ENCODE data around the gene PARP2.

The PARP2 gene

DNA sequence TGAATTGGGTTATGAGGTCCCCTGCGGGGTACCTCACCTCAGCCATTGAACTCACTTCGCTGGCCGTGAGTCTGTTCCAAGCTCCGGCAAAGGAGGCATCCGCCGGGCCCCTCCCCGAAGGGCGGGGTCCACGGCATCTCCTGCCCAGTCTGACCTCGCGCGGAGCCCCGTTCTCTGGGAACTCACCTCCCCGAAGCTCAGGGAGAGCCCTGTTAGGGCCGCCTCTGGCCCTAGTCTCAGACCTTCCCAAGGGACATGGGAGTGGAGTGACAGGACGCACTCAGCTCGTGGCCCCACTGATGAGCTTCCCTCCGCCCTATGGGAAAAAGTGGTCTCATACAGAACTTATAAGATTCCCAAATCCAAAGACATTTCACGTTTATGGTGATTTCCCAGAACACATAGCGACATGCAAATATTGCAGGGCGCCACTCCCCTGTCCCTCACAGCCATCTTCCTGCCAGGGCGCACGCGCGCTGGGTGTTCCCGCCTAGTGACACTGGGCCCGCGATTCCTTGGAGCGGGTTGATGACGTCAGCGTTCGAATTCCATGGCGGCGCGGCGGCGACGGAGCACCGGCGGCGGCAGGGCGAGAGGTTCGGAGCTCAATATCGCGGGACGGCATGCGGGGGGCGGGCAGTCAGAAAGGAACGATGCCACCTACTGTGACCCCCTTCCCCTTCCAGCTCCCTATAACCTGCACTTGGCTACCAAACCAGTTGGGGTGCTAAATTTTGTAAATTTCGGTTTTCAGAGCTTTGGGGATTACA, at the start of gene PARP2:
Gene PARP2, plus strand, starts transcription at position 544 of the 770 bp plus-strand sequence. Its CDS starts 7 bp downstream, at position 551.
- Histone ChIP-seq H3K4me1 (ENCODE audit: low read length) (no peaks in the 10 kb centered on the region), H3K4me3 (ENCODE audit: low read length) (peak within 1 kb of the TSS; percentile 85), H4K20me1 (ENCODE audit: insufficient read depth, low read length) (no peaks in the 10 kb centered on the region), H3K79me2 (ENCODE audit: low read length) (peaks cover 12% of the 10 kb centered on the region), H3K36me3 (replicated peaks; ENCODE audit: insufficient read depth, low read length) (no peaks in the 10 kb centered on the region), H3K4me2 (ENCODE audit: low read depth, low read length) (peak within 1 kb of the TSS; percentile 73), H2AFZ (ENCODE audit: low read length) (peak within 1 kb of the TSS; percentile 82), H3K9ac (ENCODE audit: low read length) (peak within 1 kb of the TSS; percentile 73), H3K9me3 (replicated peaks; ENCODE audit: insufficient read depth, low read length) (no peaks in the 10 kb centered on the region), H3K9me2 (replicated peaks; ENCODE audit: insufficient read depth, low read length) (no peaks in the 10 kb centered on the region), H3K27ac (ENCODE audit: low read length) (peak within 1 kb of the TSS; percentile 82; the same call in 1 of the 2 replicates), H3K27me3 (replicated peaks; ENCODE audit: insufficient read depth, low read length) (no peaks in the 10 kb centered on the region), H3F3A (ENCODE audit: insufficient read depth, low read length) (peaks cover 8% of the 10 kb centered on the region; the same call in 1 of the 2 replicates)
- peak; percentile 92 for DNase-seq
- TF ChIP-seq EZH2 (optimal IDR thresholded peaks at IDR 0.05; ENCODE audit: low read depth, low read length) (no peak), CTCF (IDR thresholded peaks at IDR 0.05; ENCODE audit: low read length) (no peak), EZH2phosphoT487 (IDR thresholded peaks at IDR 0.05; ENCODE audit: low read length) (no peak)

GRCh38 chr14:20294636-20295035, 48.8 kb upstream of the PARP2 start:
- H3K4me3 ChIP-seq (ENCODE audit: low read length), result no peak overlapping the region
- TF ChIP-seq EZH2phosphoT487 (IDR thresholded peaks at IDR 0.05; ENCODE audit: low read length) (no peak), CTCF (IDR thresholded peaks at IDR 0.05; ENCODE audit: low read length) (no peak), EZH2 (optimal IDR thresholded peaks at IDR 0.05; ENCODE audit: low read depth, low read length) (no peak)
- no peak overlapping the region for H3K27ac ChIP-seq (ENCODE audit: low read length)
- H3K9ac ChIP-seq (ENCODE audit: low read length), result no peak overlapping the region
- H3K4me1 ChIP-seq (ENCODE audit: low read length), result no peaks in the 10 kb centered on the region
- H3K36me3 ChIP-seq (replicated peaks; ENCODE audit: insufficient read depth, low read length), result no peaks in the 10 kb centered on the region
- H3K9me3 ChIP-seq (replicated peaks; ENCODE audit: insufficient read depth, low read length), result no peaks in the 10 kb centered on the region
- no peak overlapping the region for H3K4me2 ChIP-seq (ENCODE audit: low read depth, low read length)
- no peaks in the 10 kb centered on the region for H3K79me2 ChIP-seq (ENCODE audit: low read length)
- H3K27me3 ChIP-seq (replicated peaks; ENCODE audit: insufficient read depth, low read length), result no peaks in the 10 kb centered on the region
- H3F3A ChIP-seq (ENCODE audit: insufficient read depth, low read length), result no peaks in the 10 kb centered on the region
- H3K9me2 ChIP-seq (replicated peaks; ENCODE audit: insufficient read depth, low read length), result no peaks in the 10 kb centered on the region
- no peaks in the 10 kb centered on the region for H4K20me1 ChIP-seq (ENCODE audit: insufficient read depth, low read length)
- H2AFZ ChIP-seq (ENCODE audit: low read length), result no peak overlapping the region
- no peak for DNase-seq

DNA sequence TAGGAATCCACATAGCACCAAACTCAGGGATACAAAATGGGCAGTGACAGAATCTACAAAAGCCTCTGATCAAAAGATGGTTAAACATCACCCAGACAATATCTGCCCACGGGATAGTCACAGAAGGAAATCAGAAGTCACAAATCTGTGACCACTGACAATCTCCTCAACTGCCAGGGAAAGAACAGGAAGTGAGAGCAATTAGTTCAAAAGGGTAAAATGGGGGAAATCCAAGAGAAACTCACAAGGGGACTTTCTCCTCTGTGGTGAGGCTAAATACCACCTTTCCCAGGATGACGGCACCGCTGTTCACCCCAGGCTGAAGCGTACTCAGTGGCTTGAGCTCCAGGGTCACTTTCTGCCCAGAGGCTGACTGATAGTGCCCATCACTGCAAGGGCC, 48.4 kb upstream of the PARP2 start:
- Histone ChIP-seq H3K79me2 (ENCODE audit: low read length) (no peaks in the 10 kb centered on the region), H3K36me3 (replicated peaks; ENCODE audit: insufficient read depth, low read length) (no peaks in the 10 kb centered on the region), H3K9me2 (replicated peaks; ENCODE audit: insufficient read depth, low read length) (no peaks in the 10 kb centered on the region), H3K4me1 (ENCODE audit: low read length) (no peaks in the 10 kb centered on the region), H3F3A (ENCODE audit: insufficient read depth, low read length) (no peaks in the 10 kb centered on the region), H3K4me2 (ENCODE audit: low read depth, low read length) (no peak overlapping the region), H3K4me3 (ENCODE audit: low read length) (no peak overlapping the region), H3K27ac (ENCODE audit: low read length) (no peak overlapping the region), H3K27me3 (replicated peaks; ENCODE audit: insufficient read depth, low read length) (no peaks in the 10 kb centered on the region), H2AFZ (ENCODE audit: low read length) (no peak overlapping the region), H3K9me3 (replicated peaks; ENCODE audit: insufficient read depth, low read length) (no peaks in the 10 kb centered on the region), H4K20me1 (ENCODE audit: insufficient read depth, low read length) (no peaks in the 10 kb centered on the region), H3K9ac (ENCODE audit: low read length) (no peak overlapping the region)
- DNase-seq, result no peak
- TF ChIP-seq EZH2 (optimal IDR thresholded peaks at IDR 0.05; ENCODE audit: low read depth, low read length) (no peak), EZH2phosphoT487 (IDR thresholded peaks at IDR 0.05; ENCODE audit: low read length) (no peak), CTCF (IDR thresholded peaks at IDR 0.05; ENCODE audit: low read length) (no peak)
